Urothelium cell line (cell line): Measurements from ENCODE around the gene ATP8B3.

Experiments used
- DNase-seq: peaks from one replicate; pipeline ENCODE4 v3.0.0; 2011; ENCODE audit warnings: low spot score, mixed read lengths
- FAIRE-seq: peaks from 2 replicates; lab custom pipeline; 2011; peaks lifted over from hg19 to GRCh38; lab: Jason Lieb, UNC

ATP8B3 gene

DNA sequence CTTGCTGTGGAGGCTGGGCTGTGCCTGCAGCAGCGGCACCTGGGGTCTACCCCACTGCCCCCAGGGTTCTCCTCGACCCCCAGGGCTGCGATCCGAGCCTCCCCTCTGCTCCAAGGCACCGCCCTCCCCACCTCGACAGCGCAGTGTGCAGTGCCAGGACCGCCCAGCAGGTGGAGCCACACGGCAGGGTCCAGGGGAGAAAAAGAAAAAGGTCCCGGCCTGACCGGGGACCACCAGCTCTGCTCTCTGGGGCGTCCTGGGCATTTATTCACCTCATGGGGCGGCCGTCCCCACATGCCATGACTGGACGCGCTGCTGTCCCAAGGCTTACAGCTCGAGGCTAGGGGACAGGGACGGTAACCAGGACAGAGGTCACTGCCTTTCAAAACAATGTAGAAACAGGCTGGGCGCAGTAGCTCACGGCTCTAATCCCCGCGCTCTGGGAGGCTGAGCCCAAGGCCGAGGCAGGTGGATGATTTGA, 25.6 kb upstream of the ATP8B3 start:
- DNase-seq (peak; percentile 57), FAIRE-seq (no peak)

- FAIRE-seq (no peak), DNase-seq (no peak)
Measured at GRCh38 chr19:1837222-1837565, 25.1 kb upstream of the ATP8B3 start.

GRCh38 chr19:1836458-1837221, 24.6 kb upstream of the ATP8B3 start:
- FAIRE-seq (no peak), DNase-seq (no peak)

- DNase-seq (no peak), FAIRE-seq (no peak)
Measured at GRCh38 chr19:1833540-1833939, 21.5 kb upstream of the ATP8B3 start.

DNA sequence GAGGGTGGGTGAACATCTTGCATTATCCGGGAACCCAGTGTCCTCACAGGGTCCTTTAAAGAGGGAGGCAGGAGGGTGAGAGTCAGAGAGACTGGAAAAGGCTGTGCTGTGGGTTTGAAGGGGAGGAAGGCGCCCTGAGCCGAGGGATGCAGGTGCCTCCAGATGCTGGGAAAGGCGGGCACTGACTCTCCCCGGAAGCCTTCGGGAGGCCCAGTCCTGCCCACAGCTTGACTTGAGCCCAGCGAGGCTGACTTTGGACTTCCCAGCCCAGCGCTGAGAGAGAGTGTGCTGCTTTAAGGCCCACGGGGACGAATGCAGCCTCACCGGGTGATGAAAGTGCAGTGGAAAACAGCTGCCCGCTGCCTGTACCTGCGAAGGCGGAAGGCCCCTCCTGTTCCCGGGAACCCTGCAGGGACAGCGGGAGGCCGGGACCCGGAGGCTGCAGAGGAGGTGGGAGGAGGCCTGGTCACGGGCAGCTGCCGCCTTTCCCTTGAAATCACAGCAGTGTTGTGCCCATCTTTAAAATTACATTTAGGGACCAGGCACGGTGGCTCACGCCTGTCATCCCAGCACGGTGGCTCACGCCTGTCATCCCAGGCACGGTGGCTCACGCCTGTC, 20.1 kb upstream of the ATP8B3 start:
- DNase-seq (no peak), FAIRE-seq (no peak)

DNA sequence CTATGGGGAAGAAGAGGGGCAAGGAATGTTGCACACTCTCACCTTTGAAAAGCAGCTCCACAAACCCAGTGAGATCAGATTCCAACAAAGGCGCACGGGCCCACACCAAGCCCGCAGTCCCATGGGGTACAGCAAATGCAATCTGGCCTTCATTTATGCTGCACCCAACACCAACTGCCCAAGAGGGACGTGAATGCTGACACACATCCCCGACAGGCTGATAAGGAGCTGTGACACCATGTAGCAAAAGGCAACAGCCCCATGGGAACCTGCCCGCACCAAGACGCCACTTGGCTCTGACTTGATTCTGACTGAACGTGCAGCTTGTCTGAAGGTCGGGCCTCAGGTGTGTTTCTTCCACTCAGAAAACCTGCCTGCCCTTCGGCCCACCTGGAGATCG, 18.9 kb upstream of the ATP8B3 start:
- DNase-seq (no peak), FAIRE-seq (no peak)

DNA sequence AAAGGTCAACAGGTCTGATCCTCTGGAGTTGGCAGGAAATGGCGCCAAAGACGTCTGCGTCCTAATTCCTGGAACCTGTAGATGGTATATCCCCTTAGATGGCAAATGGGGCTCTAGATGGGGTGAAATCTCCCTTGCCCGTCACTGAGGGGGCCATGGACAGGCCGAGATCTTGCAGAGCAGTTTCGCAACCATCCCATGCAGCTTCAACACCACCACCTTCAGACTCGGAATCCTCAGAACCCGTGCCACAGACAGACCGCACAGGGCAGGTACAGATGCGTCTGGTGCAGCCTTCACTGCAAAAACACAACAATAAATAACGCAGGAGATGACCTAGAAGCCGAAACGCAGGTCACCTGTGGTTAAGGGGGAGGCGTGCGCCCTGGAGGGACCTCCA, 18.5 kb upstream of the ATP8B3 start:
- FAIRE-seq: no peak
- no peak for DNase-seq

GRCh38 chr19:1829958-1830357, 17.9 kb upstream of the ATP8B3 start:
- FAIRE-seq (no peak), DNase-seq (no peak)

- no peak for FAIRE-seq
- no peak for DNase-seq
Measured at GRCh38 chr19:1828279-1829238, 16.5 kb upstream of the ATP8B3 start.

- no peak for FAIRE-seq
- no peak for DNase-seq
Measured at GRCh38 chr19:1827566-1828278, 15.6 kb upstream of the ATP8B3 start.

- DNase-seq (no peak), FAIRE-seq (no peak)
Measured at GRCh38 chr19:1826557-1827521, 14.8 kb upstream of the ATP8B3 start.

GRCh38 chr19:1825909-1826556, 14.0 kb upstream of the ATP8B3 start:
- no peak for FAIRE-seq
- DNase-seq: peak; percentile 77

DNA sequence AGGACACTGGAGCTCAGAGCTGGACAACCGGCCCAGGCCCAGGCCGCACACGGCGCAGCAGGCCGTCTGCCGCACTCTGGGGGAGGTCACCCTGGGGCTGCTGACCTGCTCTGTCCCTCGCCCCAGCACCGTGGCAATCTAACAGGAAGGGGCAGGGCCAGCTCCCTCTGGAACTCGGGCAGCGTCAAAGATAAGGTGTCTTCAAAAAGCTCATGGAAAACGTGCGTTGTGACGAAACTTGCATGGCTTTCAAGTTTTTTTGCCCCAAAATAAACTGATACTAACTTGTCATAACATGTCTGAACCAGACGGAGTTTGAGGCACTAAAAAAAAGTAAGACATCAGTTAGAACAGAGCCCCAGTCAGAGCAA, 12.2 kb upstream of the ATP8B3 start:
- FAIRE-seq: no peak
- DNase-seq: no peak

DNA sequence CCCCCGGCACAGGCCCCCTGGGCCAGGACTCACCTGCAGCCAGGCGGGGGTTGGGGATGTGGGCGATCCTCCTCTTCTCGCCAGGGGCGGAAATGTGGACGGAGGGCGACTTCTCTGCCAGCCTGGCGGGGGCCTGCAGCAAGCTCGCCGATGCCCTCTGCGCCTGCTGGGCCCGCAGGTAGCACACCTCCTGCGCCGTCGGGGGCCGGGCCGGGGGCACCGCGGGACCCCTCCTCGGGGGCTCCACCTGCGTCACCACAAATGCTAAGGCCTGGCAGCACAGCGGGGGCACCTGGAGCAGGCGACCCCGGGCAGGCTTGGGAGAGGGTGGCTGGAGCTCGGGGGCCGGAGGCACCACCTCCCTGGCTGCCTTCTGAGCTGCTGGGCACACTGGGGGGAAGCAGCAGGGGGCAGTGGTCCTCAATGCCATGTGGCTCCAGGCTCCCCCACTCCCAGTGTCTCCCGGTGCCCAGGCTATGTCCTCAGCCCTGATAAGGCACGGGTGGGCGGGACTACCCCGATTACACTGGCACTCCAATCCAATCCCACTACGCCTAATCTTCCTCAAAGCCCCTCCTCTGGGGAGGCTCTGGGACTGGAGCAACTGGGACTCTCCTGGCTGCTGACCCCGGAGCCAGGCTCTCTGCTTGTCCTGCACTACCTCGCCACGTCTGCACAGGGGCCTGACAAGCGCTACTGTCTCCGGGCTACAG, 11.6 kb upstream of the ATP8B3 start:
- DNase-seq: no peak
- FAIRE-seq: no peak

DNA sequence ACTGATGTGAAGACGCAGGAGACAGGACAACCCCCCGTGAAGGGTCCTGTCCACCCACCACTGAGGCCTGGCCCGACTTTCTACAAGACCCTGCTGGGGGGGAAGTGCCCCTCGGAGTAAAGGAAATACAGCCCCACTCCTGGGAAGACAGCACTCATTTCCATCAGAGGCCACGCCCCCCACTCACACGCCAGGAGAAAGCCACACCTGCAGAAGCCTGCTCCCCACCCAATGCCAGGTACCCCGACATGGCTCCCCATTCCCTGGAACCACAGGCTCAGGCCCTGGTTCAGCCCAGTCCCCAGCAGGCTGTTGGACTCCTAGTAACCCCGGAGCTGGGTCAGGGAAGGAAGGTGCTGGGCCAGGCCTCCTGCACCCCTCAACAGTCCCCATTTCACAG, 10.9 kb upstream of the ATP8B3 start:
- DNase-seq: no peak
- FAIRE-seq: no peak

DNA sequence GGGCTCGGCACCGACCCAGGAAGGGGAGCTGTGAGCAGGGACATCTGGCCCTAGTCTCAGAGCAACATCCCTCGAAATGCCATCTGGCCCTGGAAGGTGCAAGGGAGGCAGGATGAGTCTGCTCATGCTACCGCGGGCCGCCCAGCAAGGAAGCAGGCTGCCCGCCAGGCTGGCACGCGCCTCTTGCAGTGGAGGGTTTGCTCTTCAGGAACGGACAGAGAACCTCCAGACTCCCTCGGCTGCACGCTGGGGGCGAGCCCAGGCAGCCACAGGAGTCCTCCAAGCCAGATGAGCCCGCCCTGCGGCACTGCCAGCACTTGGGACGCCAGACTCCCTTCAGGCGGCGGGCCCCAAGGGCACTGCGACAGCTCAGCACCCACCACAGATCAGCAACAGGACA, 10.1 kb upstream of the ATP8B3 start:
- DNase-seq (no peak), FAIRE-seq (no peak)

- FAIRE-seq (no peak), DNase-seq (no peak)
Measured at GRCh38 chr19:1819341-1820255, 7.5 kb upstream of the ATP8B3 start.
